Posterior cingulate gyrus (tissue), 11 donors: ENCODE data around the gene MACROD2.

Experiments
- DNase-seq, 10 donors: peaks; one replicate each; pipeline versions ENCODE4 v3.0.0 to v3.0.0-alpha.2; 2020 to 2021; ENCODE audit warnings: mixed read lengths in 3 of 10
- intact Hi-C: fragments of 100-400 bp; cut with DNase I; formaldehyde crosslinking; loops from one replicate; pipeline ENCODE4 v1.15.1; 2023

MACROD2 gene

GRCh38 chr20:15699431-15700146 is 1704.3 kb downstream of the MACROD2 start:
- intact Hi-C loops = no loop called here
- DNase-seq = no peak

GRCh38 chr20:15700147-15700765 is 1704.9 kb downstream of the MACROD2 start:
- peak in 5 of 10 donors; percentile 23 to 83 (median 30) for DNase-seq
- intact Hi-C loops = no loop called here

DNA sequence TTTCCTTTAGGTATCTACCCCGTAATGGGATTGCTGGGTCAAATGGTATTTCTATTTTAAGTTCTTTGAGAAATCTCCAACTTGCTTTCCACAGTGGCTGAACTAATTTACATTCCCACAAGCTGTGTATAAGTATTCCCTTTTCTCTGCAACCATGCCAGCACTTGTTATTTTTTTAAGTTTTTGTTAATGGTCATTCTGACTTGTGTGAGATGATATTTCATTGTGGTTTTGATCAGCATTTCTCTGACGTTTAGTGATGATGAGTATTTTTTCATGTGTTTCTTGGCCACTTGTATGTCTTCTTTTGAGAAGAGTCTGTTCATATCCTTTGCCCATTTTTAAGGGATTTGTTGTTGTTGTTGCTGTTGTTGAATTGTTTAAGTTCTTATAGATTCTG is 1706.8 kb downstream of the MACROD2 start:
- DNase-seq = no peak
- intact Hi-C loops = no loop called here

DNA sequence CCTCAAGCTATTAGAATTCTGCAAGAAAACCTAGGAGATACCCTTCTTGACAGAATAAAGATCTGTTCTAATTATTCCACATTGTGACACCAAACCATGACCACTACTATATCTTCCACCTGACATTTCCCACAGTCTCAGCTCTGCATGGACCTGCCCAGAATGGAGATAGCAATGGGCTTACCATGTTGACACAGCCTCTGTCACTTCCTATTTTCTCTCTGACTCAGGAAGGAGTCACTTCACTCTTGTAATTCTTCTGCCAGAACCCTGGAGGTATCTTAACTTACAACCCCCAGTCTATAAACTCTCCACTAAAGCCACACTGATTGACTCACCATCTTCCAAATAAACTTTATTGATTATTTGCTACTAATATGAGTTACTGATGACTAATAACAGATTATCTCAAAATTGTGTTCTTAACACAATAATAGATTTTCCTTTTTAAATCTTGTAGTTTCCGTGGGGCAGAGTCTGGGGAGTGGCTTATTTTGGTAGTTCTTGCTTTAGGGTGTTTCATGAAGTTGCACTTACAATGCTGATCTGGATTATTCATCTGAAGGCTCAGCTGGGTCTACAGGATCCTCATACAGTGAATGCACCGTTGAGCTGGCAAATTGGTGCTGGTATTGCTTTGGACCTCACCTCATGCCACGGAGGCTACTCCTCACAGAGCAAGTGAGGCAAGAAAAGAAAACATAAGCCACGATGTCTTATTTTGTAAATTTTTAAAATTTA is 1708.0 kb downstream of the MACROD2 start:
- no peak for DNase-seq
- intact Hi-C loops = no loop called here

DNA sequence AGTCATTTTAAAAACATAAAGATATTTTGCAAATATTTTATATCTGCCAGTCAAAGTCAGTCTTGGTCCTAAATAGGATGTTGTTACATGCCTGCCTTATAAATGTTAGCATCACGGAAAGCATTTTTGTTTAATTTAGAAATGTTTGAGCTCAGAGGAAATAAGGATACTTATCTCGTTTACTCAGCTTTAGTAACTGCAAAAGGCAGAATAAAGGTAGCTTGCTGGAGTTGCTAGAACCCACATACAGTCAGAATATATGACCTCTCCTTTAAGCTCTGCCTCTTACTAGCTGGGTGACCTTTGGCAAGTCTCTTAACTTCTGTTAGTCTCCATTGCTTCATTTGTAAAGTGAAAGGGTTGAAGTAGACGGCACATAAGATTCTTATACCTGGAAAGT is 1710.7 kb downstream of the MACROD2 start:
- no peak for DNase-seq
- intact Hi-C loops = no loop called here

DNA sequence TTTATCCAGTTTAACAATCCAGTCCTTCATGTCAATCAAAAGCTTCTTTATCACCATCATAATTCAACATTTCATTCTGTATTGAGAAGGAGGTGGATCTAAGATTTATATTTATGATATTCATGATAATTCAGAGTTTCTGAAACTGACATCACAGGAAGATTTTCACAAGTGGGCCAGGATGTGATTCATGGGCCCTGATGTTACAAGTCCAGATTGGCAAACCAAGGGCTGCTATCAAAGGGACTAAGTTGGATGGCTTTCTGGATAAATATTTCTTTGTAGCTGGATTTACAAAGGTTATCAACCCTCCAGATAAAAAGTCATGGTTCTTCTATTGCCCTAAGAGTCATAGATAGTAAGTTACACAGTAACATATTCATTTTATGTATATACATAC is 1711.4 kb downstream of the MACROD2 start:
- DNase-seq = no peak
- intact Hi-C loops = no loop called here

- peak in 7 of 10 donors; percentile 17 to 89 (median 50) for DNase-seq
- intact Hi-C loops = no loop called here
Measured at GRCh38 chr20:15708984-15709598, 1713.8 kb downstream of the MACROD2 start.

- DNase-seq = no peak
- intact Hi-C loops = no loop called here
Measured at GRCh38 chr20:15710636-15711035, 1715.3 kb downstream of the MACROD2 start.

DNA sequence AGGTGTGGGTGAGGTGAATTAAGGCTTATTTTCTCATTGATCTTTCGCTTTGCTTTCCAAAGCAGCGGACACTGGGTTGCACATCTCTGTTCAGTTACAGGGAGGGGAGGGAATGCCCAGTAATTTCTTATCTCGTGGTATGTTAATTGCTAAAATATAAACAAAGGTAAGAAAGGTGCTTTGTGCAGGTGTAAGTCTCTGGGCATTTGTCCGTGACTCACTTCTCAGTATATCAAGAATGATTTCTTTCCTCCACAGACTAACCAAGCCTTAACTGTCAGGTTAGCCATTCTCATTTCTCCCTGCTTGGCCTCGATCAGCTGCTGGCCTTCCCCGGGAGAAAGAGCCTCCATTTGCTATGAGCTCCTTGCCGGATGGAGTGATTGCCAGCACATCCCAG is 1715.9 kb downstream of the MACROD2 start:
- DNase-seq = peak in 1 of 10 donors; percentile 36
- intact Hi-C loops = no loop called here

- intact Hi-C loops = no loop called here
- no peak for DNase-seq
Measured at GRCh38 chr20:15716256-15716655, 1720.9 kb downstream of the MACROD2 start.

- DNase-seq = no peak
- intact Hi-C loops = no loop called here
Measured at GRCh38 chr20:15726416-15726815, 1731.1 kb downstream of the MACROD2 start.

DNA sequence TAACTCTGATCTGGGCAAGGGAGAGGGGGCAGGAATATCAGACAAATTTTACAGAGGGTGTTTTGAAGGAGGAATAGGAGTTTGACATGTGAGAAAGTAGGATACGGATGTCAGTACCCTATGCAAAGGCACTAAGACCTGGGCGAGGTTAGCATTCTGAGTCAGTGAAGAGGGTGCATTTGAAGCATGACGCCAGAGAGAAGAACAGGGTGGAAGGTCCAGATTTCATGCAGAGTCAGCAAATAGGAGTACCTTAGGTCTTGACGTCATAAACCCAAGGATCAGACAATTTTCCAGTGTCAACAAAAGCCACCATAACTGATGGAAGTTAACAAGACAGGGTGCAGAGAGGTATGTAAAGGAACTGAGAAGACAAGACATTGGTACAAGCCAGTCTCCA is 1738.7 kb downstream of the MACROD2 start:
- no peak for DNase-seq
- intact Hi-C loops = no loop called here

GRCh38 chr20:15739035-15739434 is 1743.7 kb downstream of the MACROD2 start:
- intact Hi-C loops = no loop called here
- no peak for DNase-seq

DNA sequence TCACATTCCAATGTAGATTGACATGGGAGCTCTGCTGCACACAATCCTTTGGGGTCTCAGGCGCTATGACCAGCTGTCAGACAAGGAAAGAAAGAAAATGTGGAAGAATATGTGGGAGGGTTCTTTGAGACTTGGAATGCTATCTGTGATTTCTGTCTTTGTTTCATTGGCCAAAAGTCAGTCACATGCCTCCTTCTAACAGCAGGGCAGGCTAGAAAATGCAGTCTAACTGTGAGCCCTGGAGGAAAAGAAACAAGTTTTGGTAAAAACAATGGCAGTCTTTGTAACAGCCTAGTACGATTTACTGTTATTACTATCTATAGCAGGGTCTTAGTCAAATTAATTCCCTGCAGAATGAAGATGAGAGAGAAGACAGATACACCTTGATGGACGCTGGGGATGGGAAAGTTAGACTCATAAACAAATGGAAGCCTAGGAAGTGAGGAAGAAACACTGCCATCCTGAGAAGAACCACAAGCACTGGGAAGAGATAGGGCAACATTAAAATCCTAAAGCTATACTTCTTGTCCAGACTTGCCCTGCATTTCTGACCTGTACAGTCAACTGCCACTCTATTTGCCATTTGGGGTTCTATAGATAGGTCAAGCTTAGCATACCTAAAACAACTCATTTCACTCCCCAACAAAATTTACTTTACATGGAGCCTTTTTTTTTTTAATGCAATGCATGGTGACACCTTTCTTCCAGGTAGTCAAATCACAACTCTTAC is 1744.9 kb downstream of the MACROD2 start:
- no peak for DNase-seq
- intact Hi-C loops = no loop called here

DNA sequence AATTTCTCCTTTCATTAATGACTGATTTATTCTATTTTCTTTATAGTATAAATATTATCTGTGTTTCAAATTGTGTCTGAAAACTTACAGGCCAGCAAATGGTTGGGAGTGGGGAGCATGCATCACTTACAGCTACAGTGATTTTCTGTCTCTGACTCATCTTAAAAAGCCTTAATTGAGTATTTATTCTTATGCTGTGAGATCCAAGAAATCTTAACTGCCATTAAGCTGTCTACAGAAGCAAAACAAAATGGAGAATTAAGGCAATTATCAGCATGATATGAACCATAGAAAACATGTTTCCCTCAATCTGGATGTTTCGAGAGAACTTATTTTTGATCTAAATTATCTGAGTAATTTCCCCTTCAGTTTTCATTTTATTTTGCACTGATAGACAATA is 1746.8 kb downstream of the MACROD2 start:
- intact Hi-C loops = no loop called here
- DNase-seq = no peak

DNA sequence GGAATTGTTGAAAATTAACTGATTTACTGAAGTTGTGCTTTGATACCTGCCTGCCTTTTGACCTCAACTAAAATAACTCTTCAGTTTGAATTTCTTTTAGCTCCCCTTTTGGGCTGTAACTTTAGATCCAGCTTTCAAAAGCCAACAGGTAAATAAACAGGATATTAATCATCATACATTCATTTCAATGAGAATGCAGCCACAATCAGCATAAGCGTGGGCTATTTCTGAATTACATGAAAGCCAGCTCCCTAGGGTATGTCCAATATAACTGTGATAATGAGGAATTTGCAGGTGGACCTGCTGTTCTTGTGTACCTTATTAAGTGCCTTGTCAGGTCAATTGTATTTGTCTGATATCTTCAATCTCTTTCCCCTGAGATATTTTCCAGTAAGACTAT is 1747.3 kb downstream of the MACROD2 start:
- intact Hi-C loops = no loop called here
- DNase-seq = no peak

DNA sequence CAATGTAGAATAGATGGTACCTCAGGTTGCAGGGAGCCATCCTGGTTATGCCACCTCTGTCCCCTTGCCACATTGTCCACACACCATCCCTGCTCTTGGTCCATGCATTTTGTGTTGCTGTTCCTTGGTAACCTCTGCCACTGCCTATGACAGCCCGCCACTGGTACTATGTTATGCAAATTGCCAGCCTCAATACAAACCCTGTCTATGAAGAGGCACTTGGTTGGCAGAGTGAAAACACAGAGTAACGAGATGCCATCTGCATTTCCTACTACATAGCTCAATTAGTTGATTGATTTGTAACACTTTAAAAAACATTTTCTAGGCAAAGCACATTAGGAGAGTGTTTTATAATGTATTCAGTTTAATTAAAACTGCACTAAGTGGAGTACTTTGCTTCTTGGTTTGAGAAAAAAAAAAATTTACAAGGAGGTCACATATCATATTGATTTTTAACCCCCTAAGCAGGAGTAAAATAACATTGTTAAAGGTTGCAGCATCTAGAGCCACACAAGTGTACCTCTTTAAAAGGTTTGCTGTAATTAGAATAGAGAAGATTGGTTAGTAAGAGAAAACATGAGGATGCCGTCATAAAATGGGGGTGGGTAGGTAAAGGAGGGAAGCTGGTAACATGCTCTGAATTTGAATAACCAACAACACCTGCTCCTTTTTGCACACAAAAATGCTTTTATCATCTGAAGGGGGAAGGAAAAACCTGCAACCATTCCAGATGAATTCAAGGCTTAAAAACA is 1760.9 kb downstream of the MACROD2 start:
- DNase-seq = peak in 1 of 10 donors; percentile 25
- intact Hi-C loops = loop anchor here (10.0 kb wide), 1 partner anchor 191 kb away; no protein-coding TSS in a partner anchor

GRCh38 chr20:15756754-15757115 is 1761.4 kb downstream of the MACROD2 start:
- intact Hi-C loops = loop anchor here (10.0 kb wide), 1 partner anchor 192 kb away; no protein-coding TSS in a partner anchor
- no peak for DNase-seq

DNA sequence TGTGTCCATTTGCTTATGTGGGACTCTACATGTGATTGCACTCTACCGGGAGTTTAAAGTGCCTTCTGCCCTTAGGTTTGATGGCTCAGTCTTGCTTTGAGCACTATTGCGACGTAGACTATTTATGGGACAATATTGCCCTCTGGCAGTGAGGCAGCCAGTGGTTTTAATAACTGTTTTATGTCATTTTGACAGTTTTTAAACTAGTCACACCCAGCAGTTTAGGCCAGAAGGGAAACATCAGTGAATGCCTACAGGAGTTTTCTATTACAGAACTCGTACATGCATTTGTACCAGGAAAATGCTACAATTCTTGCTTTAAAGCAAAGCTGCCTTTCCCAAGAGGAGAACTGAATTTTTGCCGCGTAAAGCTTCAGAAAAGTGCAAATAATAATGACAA is 1764.3 kb downstream of the MACROD2 start:
- intact Hi-C loops = loop anchor here (10.0 kb wide), 1 partner anchor 195 kb away; no protein-coding TSS in a partner anchor
- peak in 1 of 10 donors; percentile 17 for DNase-seq
